Glutamatergic neuron (in vitro differentiated cells): ENCODE measurements around the gene GPRASP2. TPM values are rescaled to one million over a fixed set of nuclear protein-coding genes. Genes with fewer than 3 reads are reported as not detected.
A peak's percentile ranks its signal among the peaks of the same experiment; 100 is the strongest.

ENCODE experiments used
- DNase-seq: peaks from one replicate; pipeline ENCODE4 v3.0.0; 2022
- H3K27ac Mint-ChIP-seq: one replicate; pipeline ENCODE4 v1.8.0; 2020; ENCODE audit warnings: mild to moderate bottlenecking, mixed read lengths, inconsistent platforms; ENCODE audit not compliant: unreplicated experiment
- H3K27me3 Mint-ChIP-seq: one replicate; pipeline ENCODE4 v1.8.0; 2020; ENCODE audit warnings: mild to moderate bottlenecking, moderate library complexity, mixed read lengths, inconsistent platforms; ENCODE audit not compliant: unreplicated experiment
- H3K36me3 Mint-ChIP-seq: one replicate; pipeline ENCODE4 v1.8.0; 2020; ENCODE audit warnings: mild to moderate bottlenecking, mixed read lengths, inconsistent platforms; ENCODE audit not compliant: unreplicated experiment
- H3K4me1 Mint-ChIP-seq: one replicate; pipeline ENCODE4 v1.8.0; 2020; ENCODE audit warnings: mild to moderate bottlenecking, low read depth, mixed read lengths, inconsistent platforms; ENCODE audit not compliant: unreplicated experiment
- H3K4me3 Mint-ChIP-seq: one replicate; pipeline ENCODE4 v1.8.0; 2020; ENCODE audit warnings: mild to moderate bottlenecking, mixed read lengths, inconsistent platforms; ENCODE audit not compliant: unreplicated experiment
- H3K9me3 Mint-ChIP-seq: one replicate; pipeline ENCODE4 v1.8.0; 2020; ENCODE audit warnings: mild to moderate bottlenecking, moderate library complexity, mixed read lengths, inconsistent platforms; ENCODE audit not compliant: unreplicated experiment
- total RNA-seq: library from RNA; stranded (reverse); fragmentation: NEBNext Ultra II Directional; extraction: Animal tissue kit (Norgen Biotek cat#: 25700); gene quantifications from one replicate; pipeline ENCODE4 v1.2.1, GENCODE V29; 2021; ENCODE audit not compliant: unreplicated experiment
- TF ChIP-seq, protein P1 (sequence below): fragments of 200-600 bp; sonication (generic); IDR thresholded peaks from one replicate; pipeline ENCODE4 v1.5.0; 2021; ENCODE audit not compliant: partially characterized antibody, unreplicated experiment

GPRASP2 gene
- total RNA-seq, 1 donor from 2014 or later = 24.6 TPM

- Mint-ChIP-seq H3K36me3 (no peaks in the 10 kb centered on the region), H3K4me1 (no peaks in the 10 kb centered on the region), H3K4me3 (no peak overlapping the region), H3K27me3 (no peaks in the 10 kb centered on the region), H3K9me3 (peaks cover 5% of the 10 kb centered on the region), H3K27ac (no peak overlapping the region)
- DNase-seq = no peak
- TF ChIP-seq, protein P1, sequence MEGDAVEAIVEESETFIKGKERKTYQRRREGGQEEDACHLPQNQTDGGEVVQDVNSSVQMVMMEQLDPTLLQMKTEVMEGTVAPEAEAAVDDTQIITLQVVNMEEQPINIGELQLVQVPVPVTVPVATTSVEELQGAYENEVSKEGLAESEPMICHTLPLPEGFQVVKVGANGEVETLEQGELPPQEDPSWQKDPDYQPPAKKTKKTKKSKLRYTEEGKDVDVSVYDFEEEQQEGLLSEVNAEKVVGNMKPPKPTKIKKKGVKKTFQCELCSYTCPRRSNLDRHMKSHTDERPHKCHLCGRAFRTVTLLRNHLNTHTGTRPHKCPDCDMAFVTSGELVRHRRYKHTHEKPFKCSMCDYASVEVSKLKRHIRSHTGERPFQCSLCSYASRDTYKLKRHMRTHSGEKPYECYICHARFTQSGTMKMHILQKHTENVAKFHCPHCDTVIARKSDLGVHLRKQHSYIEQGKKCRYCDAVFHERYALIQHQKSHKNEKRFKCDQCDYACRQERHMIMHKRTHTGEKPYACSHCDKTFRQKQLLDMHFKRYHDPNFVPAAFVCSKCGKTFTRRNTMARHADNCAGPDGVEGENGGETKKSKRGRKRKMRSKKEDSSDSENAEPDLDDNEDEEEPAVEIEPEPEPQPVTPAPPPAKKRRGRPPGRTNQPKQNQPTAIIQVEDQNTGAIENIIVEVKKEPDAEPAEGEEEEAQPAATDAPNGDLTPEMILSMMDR = no peak
These were observed 404 bp upstream of the GPRASP2 start for GRCh38 chrX:102711872-102712215.

GRCh38 chrX:102712981-102713625 lies 855 bp downstream of the GPRASP2 start:
- peak overlapping the region; percentile 90 for H3K4me3 Mint-ChIP-seq

GRCh38 chrX:102714994-102715393 lies 2.7 kb downstream of the GPRASP2 start:
- no peaks in the 10 kb centered on the region for H3K36me3 Mint-ChIP-seq
- DNase-seq = no peak
- no peak overlapping the region for H3K4me3 Mint-ChIP-seq
- peaks cover 5% of the 10 kb centered on the region for H3K9me3 Mint-ChIP-seq
- H3K27ac Mint-ChIP-seq = no peak overlapping the region
- no peaks in the 10 kb centered on the region for H3K27me3 Mint-ChIP-seq
- H3K4me1 Mint-ChIP-seq = no peaks in the 10 kb centered on the region
- TF ChIP-seq, protein P1 = no peak

More at GRCh38 chrX:102712981-102713625, 855 bp downstream of the GPRASP2 start:
- peak; percentile 39 for DNase-seq
- H3K27ac Mint-ChIP-seq = peak overlapping the region; percentile 91
- H3K27me3 Mint-ChIP-seq = no peaks in the 10 kb centered on the region
- no peaks in the 10 kb centered on the region for H3K36me3 Mint-ChIP-seq
- peaks cover 5% of the 10 kb centered on the region for H3K9me3 Mint-ChIP-seq
- no peaks in the 10 kb centered on the region for H3K4me1 Mint-ChIP-seq
- TF ChIP-seq, protein P1 = peak; percentile 68

- TF ChIP-seq, protein P1 = no peak
- no peaks in the 10 kb centered on the region for H3K27me3 Mint-ChIP-seq
- no peaks in the 10 kb centered on the region for H3K4me1 Mint-ChIP-seq
- peaks cover 7% of the 10 kb centered on the region for H3K9me3 Mint-ChIP-seq
- H3K4me3 Mint-ChIP-seq = no peak overlapping the region
- H3K36me3 Mint-ChIP-seq = no peaks in the 10 kb centered on the region
- H3K27ac Mint-ChIP-seq = no peak overlapping the region
- no peak for DNase-seq
These were observed 3.7 kb downstream of the GPRASP2 start for GRCh38 chrX:102715967-102716366.
